H9 (cell line): ENCODE measurements around the gene ARID5A. TPM values are rescaled to one million over a fixed set of nuclear protein-coding genes. Genes with fewer than 3 reads are reported as not detected.

Experiments
- DNase-seq: peaks from one replicate; pipeline ENCODE4 v3.0.0-alpha.2; 2017
- H2AFZ ChIP-seq: one replicate; pipeline ENCODE4 v1.6.1; 2013; ENCODE audit warnings: mild to moderate bottlenecking, low read length, control low read depth, moderate library complexity
- H2AK5ac ChIP-seq: 2 replicates; pipeline ENCODE4 v1.6.1; 2013; ENCODE audit warnings: low read length, control low read depth, mixed read lengths; ENCODE audit not compliant: insufficient read length
- H2BK120ac ChIP-seq: one replicate; pipeline ENCODE4 v1.6.1; 2013; ENCODE audit warnings: low read depth, mild to moderate bottlenecking, low read length, control low read depth, inconsistent platforms; ENCODE audit not compliant: poor library complexity, severe bottlenecking
- H2BK12ac ChIP-seq: 2 replicates; pipeline ENCODE4 v1.6.1; 2013; ENCODE audit warnings: low read length, control low read depth, mixed read lengths, low read depth; ENCODE audit not compliant: insufficient read length
- H2BK15ac ChIP-seq: 2 replicates; pipeline ENCODE4 v1.6.1; 2013; ENCODE audit warnings: low read depth, low read length, control low read depth
- H2BK20ac ChIP-seq: one replicate; pipeline ENCODE4 v1.6.1; 2013; ENCODE audit warnings: low read depth, mild to moderate bottlenecking, low read length, control low read depth, inconsistent platforms; ENCODE audit not compliant: poor library complexity, severe bottlenecking
- H2BK5ac ChIP-seq: 2 replicates; pipeline ENCODE4 v1.6.1; 2013; ENCODE audit warnings: low read length, control low read depth, mixed read lengths; ENCODE audit not compliant: insufficient read length
- H3K14ac ChIP-seq: 2 replicates; pipeline ENCODE4 v1.6.1; 2013; ENCODE audit warnings: low read length, control low read depth; ENCODE audit not compliant: insufficient read depth
- H3K18ac ChIP-seq: 2 replicates; pipeline ENCODE4 v1.6.1; 2013; ENCODE audit warnings: low read depth, mild to moderate bottlenecking, mixed read lengths, low read length, control low read depth; ENCODE audit not compliant: insufficient read length
- H3K23ac ChIP-seq: 2 replicates; pipeline ENCODE4 v1.6.1; 2013; ENCODE audit warnings: low read length, control low read depth, mixed read lengths, low read depth; ENCODE audit not compliant: insufficient read length
- H3K23me2 ChIP-seq: 2 replicates; pipeline ENCODE4 v1.6.1; 2013; ENCODE audit warnings: low read depth, mild to moderate bottlenecking, mixed read lengths, low read length, control low read depth; ENCODE audit not compliant: insufficient read length, poor library complexity, severe bottlenecking
- H3K27ac ChIP-seq: 2 replicates; pipeline ENCODE4 v1.5.1; 2013; ENCODE audit warnings: low read length, control low read depth, mixed read lengths, low read depth; ENCODE audit not compliant: insufficient read length
- H3K27me3 ChIP-seq: 2 replicates; pipeline ENCODE4 v1.6.1; 2013; ENCODE audit warnings: low read length, control low read depth, inconsistent platforms; ENCODE audit not compliant: insufficient read depth
- H3K4ac ChIP-seq: 2 replicates; pipeline ENCODE4 v1.6.1; 2013; ENCODE audit warnings: low read depth, mild to moderate bottlenecking, control low read depth, inconsistent platforms, low read length, moderate library complexity
- H3K4me1 ChIP-seq: 2 replicates; pipeline ENCODE4 v1.6.1; 2013; ENCODE audit warnings: low read length, control low read depth, inconsistent platforms; ENCODE audit not compliant: insufficient read depth
- H3K4me2 ChIP-seq: 2 replicates; pipeline ENCODE4 v1.6.1; 2013; ENCODE audit warnings: low read length, control low read depth, mixed read lengths; ENCODE audit not compliant: insufficient read length, insufficient read depth
- H3K56ac ChIP-seq: 2 replicates; pipeline ENCODE4 v1.6.1; 2013; ENCODE audit warnings: low read depth, mild to moderate bottlenecking, mixed read lengths, low read length, control low read depth; ENCODE audit not compliant: insufficient read length
- H3K79me1 ChIP-seq: 2 replicates; pipeline ENCODE4 v1.6.1; 2013; ENCODE audit warnings: low read depth, mild to moderate bottlenecking, moderate library complexity, low read length, control low read depth, inconsistent platforms; ENCODE audit not compliant: insufficient read depth, poor library complexity, severe bottlenecking
- H3K79me2 ChIP-seq: 2 replicates; pipeline ENCODE4 v1.6.1; 2013; ENCODE audit warnings: low read length, control low read depth, inconsistent platforms; ENCODE audit not compliant: insufficient read depth
- H3K9ac ChIP-seq: 2 replicates; pipeline ENCODE4 v1.6.1; 2013; ENCODE audit warnings: low read length, control low read depth, mixed read lengths; ENCODE audit not compliant: insufficient read length; ENCODE audit errors: extremely low read depth
- H3K9me3 ChIP-seq: one replicate; pipeline ENCODE4 v1.6.1; 2013; ENCODE audit warnings: low read depth, low read length, inconsistent platforms; ENCODE audit not compliant: control insufficient read depth
- H3T11ph ChIP-seq: one replicate; pipeline ENCODE4 v1.6.1; 2013; ENCODE audit warnings: mild to moderate bottlenecking, low read length, control low read depth, inconsistent platforms
- H4K20me1 ChIP-seq: one replicate; pipeline ENCODE4 v1.6.1; 2013; ENCODE audit not compliant: control insufficient read depth, insufficient read length, insufficient read depth
- H4K5ac ChIP-seq: 2 replicates; pipeline ENCODE4 v1.6.1; 2013; ENCODE audit warnings: low read depth, mild to moderate bottlenecking, mixed read lengths, low read length, control low read depth; ENCODE audit not compliant: insufficient read length
- H4K8ac ChIP-seq: replicated peaks from 2 replicates; pipeline ENCODE4 v1.6.1; 2013; ENCODE audit warnings: low read length, control low read depth, mixed read lengths, low read depth; ENCODE audit not compliant: insufficient read length
- H4K91ac ChIP-seq: 2 replicates; pipeline ENCODE4 v1.6.1; 2013; ENCODE audit warnings: low read depth, mild to moderate bottlenecking, moderate library complexity, mixed read lengths, low read length, control low read depth; ENCODE audit not compliant: insufficient read length
- H3K27ac Mint-ChIP-seq, 3 experiments: 2 replicates in 2 of 3; 3 replicates in 1 of 3; pipeline ENCODE4 v1.8.0; 2020 to 2021; ENCODE audit warnings: mixed read lengths in 3 of 3, mild to moderate bottlenecking in 1 of 3, moderate library complexity in 1 of 3
- H3K27me3 Mint-ChIP-seq: 2 replicates; pipeline ENCODE4 v1.8.0; 2021; ENCODE audit warnings: low read depth, mild to moderate bottlenecking, moderate library complexity, mixed read lengths
- H3K36me3 Mint-ChIP-seq, 3 experiments: 2 replicates in 2 of 3; 3 replicates in 1 of 3; pipeline ENCODE4 v1.8.0; 2020 to 2021; ENCODE audit warnings: low read depth in 3 of 3, mixed read lengths in 3 of 3; ENCODE audit not compliant: insufficient read depth in 1 of 3
- H3K4me1 Mint-ChIP-seq, 2 experiments: 2 replicates each; pipeline ENCODE4 v1.8.0; 2020; ENCODE audit warnings: mixed read lengths in 2 of 2
- H3K4me3 Mint-ChIP-seq, 2 experiments: 2 replicates in 1 of 2; 3 replicates in 1 of 2; pipeline ENCODE4 v1.8.0; 2020 to 2021; ENCODE audit warnings: mild to moderate bottlenecking in 2 of 2, mixed read lengths in 2 of 2, moderate library complexity in 1 of 2
- H3K9me3 Mint-ChIP-seq, 2 experiments: 2 replicates in 1 of 2; 3 replicates in 1 of 2; pipeline ENCODE4 v1.8.0; 2020; ENCODE audit warnings: mild to moderate bottlenecking in 2 of 2, mixed read lengths in 2 of 2, moderate library complexity in 1 of 2
- CTCF ChIP-seq: fragments of 200-600 bp; sonication (generic); conservative IDR thresholded peaks from 3 replicates; pipeline ENCODE4 v1.8.0; 2021; ENCODE audit warnings: antibody characterized with exemption, mild to moderate bottlenecking
- WGBS: extraction: QIAGEN DNeasy Blood & Tissue Kit; methylation state at CpG from one replicate; pipeline ENCODE4 v1.1.7; 2013; ENCODE audit warnings: missing lambda C conversion rate, low lambda C conversion rate, mixed read lengths; ENCODE audit not compliant: insufficient read length; ENCODE audit errors: extremely low coverage; 5-methylcytosine and 5-hydroxymethylcytosine counted together
- total RNA-seq: library from RNA; stranded (reverse); gene quantifications from 2 replicates; pipeline ENCODE4 v1.2.1, GENCODE V29; 2021

Gene ARID5A
- total RNA-seq, 1 experiment from 2014 or later = 4.5 TPM

GRCh38 chr2:96491860-96492497 lies 44.6 kb upstream of the ARID5A start:
- no peak overlapping the region for H3K9ac ChIP-seq
- no peak overlapping the region for H2BK15ac ChIP-seq
- H3K27ac ChIP-seq = no peak overlapping the region
- H3K4me1 ChIP-seq = no peaks in the 10 kb centered on the region
- Mint-ChIP-seq H3K27ac (no peak overlapping the region), H3K9me3 (peaks cover 10% of the 10 kb centered on the region in 2 experiments; a peak in 4 of 5 replicates), H3K27me3 (peaks cover 3% of the 10 kb centered on the region), H3K4me3 (no peak overlapping the region), H3K36me3 (no peaks in the 10 kb centered on the region; a peak in 1 of 7 replicates), H3K4me1 (peaks cover 0 to 8% of the 10 kb centered on the region in 2 experiments; a peak in 2 of 4 replicates)
- H2BK120ac ChIP-seq = no peak overlapping the region
- H3K79me1 ChIP-seq = no peaks in the 10 kb centered on the region
- H3K27me3 ChIP-seq = no peaks in the 10 kb centered on the region
- no peaks in the 10 kb centered on the region for H3K79me2 ChIP-seq
- no peak overlapping the region for H2BK20ac ChIP-seq
- H3K56ac ChIP-seq = no peak overlapping the region
- TF ChIP-seq CTCF = no peak
- H4K8ac ChIP-seq = no peak overlapping the region
- no peaks in the 10 kb centered on the region for H3K23me2 ChIP-seq
- H4K91ac ChIP-seq = no peak overlapping the region
- no peak overlapping the region for H2AFZ ChIP-seq
- H3K4ac ChIP-seq = no peak overlapping the region
- no peak overlapping the region for H2BK5ac ChIP-seq
- H3T11ph ChIP-seq = no peak overlapping the region
- WGBS = no CpG with 5 or more reads among the region's 1 CpG
- H2BK12ac ChIP-seq = no peak overlapping the region
- no peak for DNase-seq
- no peak overlapping the region for H4K5ac ChIP-seq
- no peak overlapping the region for H3K4me2 ChIP-seq
- H2AK5ac ChIP-seq = no peak overlapping the region
- peaks cover 2% of the 10 kb centered on the region for H4K20me1 ChIP-seq
- H3K9me3 ChIP-seq = no peaks in the 10 kb centered on the region
- H3K18ac ChIP-seq = no peak overlapping the region
- no peak overlapping the region for H3K14ac ChIP-seq
- no peak overlapping the region for H3K23ac ChIP-seq
